HepG2 (cell line): ENCODE measurements around the gene DNAJC28. TPM values are rescaled to one million over a fixed set of nuclear protein-coding genes. Genes with fewer than 3 reads are reported as not detected.

Source experiments
- BCLAF1 ChIP-seq: fragments of 450-650 bp; IDR thresholded peaks from 2 replicates; pipeline ENCODE4 v1.6.1; 2017; ENCODE audit warnings: mild to moderate bottlenecking
- CREB1 ChIP-seq, 2 experiments: fragments of 450-650 bp in 1 of 2; IDR thresholded peaks; 2 replicates each; pipeline ENCODE4 v1.6.1; 2016 to 2017; ENCODE audit warnings: control low read depth in 1 of 2, mild to moderate bottlenecking in 1 of 2, missing compliant biosample characterization in 1 of 2, missing genetic modification characterization in 1 of 2
- DMAP1 ChIP-seq: IDR thresholded peaks from 2 replicates; pipeline ENCODE4 v1.6.1; 2016
- DZIP1 ChIP-seq: sonication (generic); formaldehyde crosslinking; IDR thresholded peaks from 2 replicates; pipeline ENCODE4 v1.5.0; 2020; ENCODE audit warnings: mild to moderate bottlenecking, missing genetic modification reagents
- HINFP ChIP-seq: sonication (generic); formaldehyde crosslinking; IDR thresholded peaks from 2 replicates; pipeline ENCODE4 v1.4.0; 2020; ENCODE audit warnings: low read depth, mild to moderate bottlenecking, missing genetic modification reagents
- HOXA5 ChIP-seq: sonication (generic); formaldehyde crosslinking; IDR thresholded peaks from 2 replicates; pipeline ENCODE4 v1.4.0; 2020; ENCODE audit warnings: missing genetic modification reagents
- MAX ChIP-seq: IDR thresholded peaks from 2 replicates; pipeline ENCODE4 v1.6.1; 2012; ENCODE audit warnings: inconsistent platforms
- MTA1 ChIP-seq: sonication (generic); formaldehyde crosslinking; IDR thresholded peaks from 2 replicates; pipeline ENCODE4 v1.4.0; 2020; ENCODE audit warnings: missing genetic modification reagents, mild to moderate bottlenecking, borderline replicate concordance
- NKX3-1 ChIP-seq: sonication (generic); formaldehyde crosslinking; IDR thresholded peaks from 2 replicates; pipeline ENCODE4 v1.5.0; 2020; ENCODE audit warnings: missing genetic modification reagents
- NR1H2 ChIP-seq: sonication (generic); formaldehyde crosslinking; IDR thresholded peaks from 2 replicates; pipeline ENCODE4 v1.8.1; 2022; ENCODE audit warnings: low read depth, missing genetic modification reagents, borderline replicate concordance
- NR3C1 ChIP-seq: sonication (generic); formaldehyde crosslinking; IDR thresholded peaks from 2 replicates; pipeline ENCODE4 v1.4.0; 2020; ENCODE audit warnings: missing genetic modification reagents
- ONECUT2 ChIP-seq: sonication (generic); formaldehyde crosslinking; IDR thresholded peaks from 2 replicates; pipeline ENCODE4 v1.4.0; 2020; ENCODE audit warnings: missing genetic modification reagents
- PCBP1 ChIP-seq: fragments of 200-400 bp; formaldehyde crosslinking; IDR thresholded peaks from 2 replicates; pipeline ENCODE4 v1.6.1; 2017; ENCODE audit warnings: mild to moderate bottlenecking, low read depth, low read length, borderline replicate concordance
- PLRG1 ChIP-seq: fragments of 450-650 bp; conservative IDR thresholded peaks from 2 replicates; pipeline ENCODE4 v1.6.1; 2016
- POGZ ChIP-seq: sonication (generic); formaldehyde crosslinking; IDR thresholded peaks from 2 replicates; pipeline ENCODE4 v1.4.0; 2020; ENCODE audit warnings: mild to moderate bottlenecking, missing genetic modification reagents
- SNAI1 ChIP-seq: sonication (generic); formaldehyde crosslinking; IDR thresholded peaks from 2 replicates; pipeline ENCODE4 v1.5.0; 2020; ENCODE audit warnings: mild to moderate bottlenecking, missing genetic modification reagents, borderline replicate concordance
- SRY ChIP-seq: sonication (generic); formaldehyde crosslinking; IDR thresholded peaks from 2 replicates; pipeline ENCODE4 v1.8.0; 2022; ENCODE audit warnings: mild to moderate bottlenecking, missing genetic modification reagents
- TGIF2 ChIP-seq: IDR thresholded peaks from 2 replicates; pipeline ENCODE4 v1.6.1; 2016; ENCODE audit warnings: control low read depth, missing compliant biosample characterization
- ZNF670 ChIP-seq: sonication (generic); formaldehyde crosslinking; IDR thresholded peaks from 2 replicates; pipeline ENCODE4 v1.8.0; 2022; ENCODE audit warnings: mild to moderate bottlenecking, missing genetic modification reagents, borderline replicate concordance
- polyA plus RNA-seq, 8 experiments: library from polyadenylated mRNA; depleted of rRNA in 3 of 8; stranded (reverse) in 7 of 8; unstranded in 1 of 8; fragments of >200 nt; fragmentation: Illumina TruSeq in 4 of 8; extraction: Trizol in 4 of 8; gene quantifications; 2 replicates each; pipeline versions ENCODE4 v1.2.1 to v1.2.3, GENCODE V29; 2011 to 2016; ENCODE audit warnings: low read depth in 4 of 8, missing spikeins in 1 of 8, mixed read lengths in 1 of 8; ENCODE audit not compliant: insufficient read depth in 1 of 8
- total RNA-seq, 5 experiments: library from RNA; depleted of rRNA; stranded (reverse); fragments of >200 nt; fragmentation: Illumina TruSeq; extraction: Trizol; gene quantifications; 2 replicates each; pipeline ENCODE4 v1.2.3, GENCODE V29; 2016; ENCODE audit warnings: low read depth in 1 of 5
- TF ChIP-seq, protein P1 (sequence below): sonication (generic); formaldehyde crosslinking; IDR thresholded peaks from 2 replicates; pipeline ENCODE4 v1.9.0; 2021; ENCODE audit warnings: missing genetic modification reagents, borderline replicate concordance

DNAJC28 gene
- total and polyA plus RNA-seq, 2 of the 13 experiments (the other 11 are each of a cell fraction or from before 2014, with no cell fraction given) = 1.5 to 3.3 TPM

DNA sequence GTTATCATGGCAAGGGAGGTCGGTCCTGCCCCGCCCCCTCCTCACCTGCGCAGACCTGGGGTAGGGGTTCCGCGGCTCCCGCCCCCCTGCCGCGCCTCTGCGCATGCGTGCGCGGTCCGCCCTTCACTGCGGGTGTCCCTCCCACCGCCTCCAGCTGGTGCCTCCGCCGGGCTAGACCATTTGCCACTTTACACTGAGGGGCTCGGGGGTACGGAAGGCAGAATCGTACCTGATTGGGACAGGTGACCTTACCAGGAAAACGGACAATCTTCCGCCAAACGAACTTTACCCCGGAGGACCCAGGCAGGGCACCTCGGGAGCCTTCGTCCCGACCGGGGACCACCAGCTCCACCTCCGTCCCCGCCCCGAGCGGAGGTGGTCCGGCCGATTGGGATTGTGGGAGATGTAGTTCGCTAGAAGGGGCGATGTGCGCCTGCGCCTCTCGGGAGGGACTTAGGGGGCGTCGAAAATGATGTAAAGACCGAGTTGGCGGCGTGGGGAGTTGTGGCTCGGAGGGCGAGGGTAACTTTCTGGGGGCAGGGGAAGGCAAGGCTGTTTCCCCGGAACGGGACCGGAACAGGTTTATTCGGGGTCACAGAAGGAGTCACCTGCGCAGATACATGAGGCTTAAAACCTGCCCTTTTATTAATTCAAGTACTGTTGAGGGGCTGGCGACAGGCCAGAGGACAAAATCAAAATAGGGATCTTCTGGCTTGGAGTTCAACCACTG, at the start of gene DNAJC28 (continued):
- TF ChIP-seq NR1H2 (CRISPR knock-in tag) = no peak
- peak; percentile 47 for TF ChIP-seq MAX
- TF ChIP-seq MTA1 (CRISPR knock-in tag) = peak; percentile 33; the same call in 1 of the 2 replicates
- TF ChIP-seq DZIP1 (CRISPR knock-in tag) = 0 out of 2 replicates have a peak, but pooled peaks have one; percentile 67
- no peak for TF ChIP-seq SNAI1 (CRISPR knock-in tag)
- TF ChIP-seq PCBP1 = peak; percentile 91; the same call in 1 of the 2 replicates
- TF ChIP-seq NR3C1 = no peak
- peak; percentile 62 for TF ChIP-seq POGZ
- TF ChIP-seq ZNF670 (CRISPR knock-in tag) = no peak
- peak; percentile 31; the same call in 1 of the 2 replicates for TF ChIP-seq CREB1 (IDR thresholded peaks at IDR 0.05)
- TF ChIP-seq CREB1 (CRISPR knock-in tag; IDR thresholded peaks at IDR 0.05) = peak; percentile 24; the same call in 1 of the 2 replicates
- TF ChIP-seq SRY = 0 out of 2 replicates have a peak, but pooled peaks have one; percentile 63
- TF ChIP-seq HOXA5 = no peak; the same call in 1 of the 2 replicates
- TF ChIP-seq NKX3-1 (CRISPR knock-in tag) = no peak
- peak; percentile 55 for TF ChIP-seq DMAP1
- no peak for TF ChIP-seq TGIF2 (CRISPR knock-in tag)
- TF ChIP-seq PLRG1 = no peak
- TF ChIP-seq BCLAF1 = no peak
- TF ChIP-seq, protein P1, sequence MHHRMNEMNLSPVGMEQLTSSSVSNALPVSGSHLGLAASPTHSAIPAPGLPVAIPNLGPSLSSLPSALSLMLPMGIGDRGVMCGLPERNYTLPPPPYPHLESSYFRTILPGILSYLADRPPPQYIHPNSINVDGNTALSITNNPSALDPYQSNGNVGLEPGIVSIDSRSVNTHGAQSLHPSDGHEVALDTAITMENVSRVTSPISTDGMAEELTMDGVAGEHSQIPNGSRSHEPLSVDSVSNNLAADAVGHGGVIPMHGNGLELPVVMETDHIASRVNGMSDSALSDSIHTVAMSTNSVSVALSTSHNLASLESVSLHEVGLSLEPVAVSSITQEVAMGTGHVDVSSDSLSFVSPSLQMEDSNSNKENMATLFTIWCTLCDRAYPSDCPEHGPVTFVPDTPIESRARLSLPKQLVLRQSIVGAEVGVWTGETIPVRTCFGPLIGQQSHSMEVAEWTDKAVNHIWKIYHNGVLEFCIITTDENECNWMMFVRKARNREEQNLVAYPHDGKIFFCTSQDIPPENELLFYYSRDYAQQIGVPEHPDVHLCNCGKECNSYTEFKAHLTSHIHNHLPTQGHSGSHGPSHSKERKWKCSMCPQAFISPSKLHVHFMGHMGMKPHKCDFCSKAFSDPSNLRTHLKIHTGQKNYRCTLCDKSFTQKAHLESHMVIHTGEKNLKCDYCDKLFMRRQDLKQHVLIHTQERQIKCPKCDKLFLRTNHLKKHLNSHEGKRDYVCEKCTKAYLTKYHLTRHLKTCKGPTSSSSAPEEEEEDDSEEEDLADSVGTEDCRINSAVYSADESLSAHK (CRISPR knock-in tag) = no peak
- TF ChIP-seq HINFP (CRISPR knock-in tag) = peak; percentile 28; the same call in 1 of the 2 replicates
- TF ChIP-seq ONECUT2 (CRISPR knock-in tag) = no peak
